ENCODE data around the gene ANKRD18A.
A peak's percentile ranks its signal among the peaks of the same experiment; 100 is the strongest.

Gene ANKRD18A

DNA sequence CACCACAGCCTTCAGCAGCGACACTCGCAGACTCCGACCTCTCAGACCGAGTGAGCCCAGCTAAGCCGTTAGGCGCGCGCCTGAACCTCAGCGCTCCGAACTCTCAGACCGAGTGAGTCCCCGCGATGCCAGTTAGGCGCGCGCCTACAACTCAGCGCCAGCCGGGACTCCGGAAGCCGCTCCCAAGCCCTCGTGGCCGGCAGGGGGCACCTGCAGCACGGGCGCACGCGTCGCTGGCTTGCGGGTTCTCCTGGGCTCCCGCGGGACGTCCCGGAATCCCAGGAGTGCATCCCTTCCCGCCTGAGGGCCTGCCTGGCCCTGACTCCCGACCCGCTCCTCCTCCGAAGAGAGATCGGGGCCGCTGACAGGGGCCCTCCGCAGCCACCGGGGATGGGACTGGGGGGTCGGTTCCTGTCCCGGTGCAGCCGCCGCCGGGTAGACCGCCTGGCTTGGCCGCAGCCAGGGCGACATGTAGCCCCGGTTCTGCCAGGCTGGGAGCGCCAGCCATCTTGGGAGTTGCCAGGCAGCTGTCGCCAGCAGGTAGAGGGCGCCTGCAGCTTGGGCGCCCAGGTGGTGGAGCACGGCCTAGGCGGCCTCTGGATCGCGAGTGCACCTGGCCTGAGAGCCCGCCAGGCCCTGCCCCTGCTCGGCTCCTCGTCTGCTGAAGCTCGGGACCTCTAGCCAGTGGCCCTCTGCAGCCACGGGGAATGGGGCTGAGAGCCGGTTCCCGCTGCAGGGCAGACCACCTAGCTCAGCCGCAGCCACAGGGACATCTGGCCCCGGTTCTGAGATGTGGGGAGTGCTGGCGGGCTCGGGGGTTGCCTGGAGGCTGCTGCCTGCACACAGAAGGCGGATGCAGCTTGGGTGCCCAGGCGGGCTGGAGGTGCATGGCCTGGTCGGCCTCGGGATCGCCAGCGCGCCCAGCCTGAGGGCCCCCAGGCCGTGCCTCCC, at the start of gene ANKRD18A:
ANKRD18A (minus strand) TSS at position 114 of the 951 bp plus-strand sequence. CDS start 311 bp downstream, outside the sequence.
- peak; percentile 67 for DNase-seq

DNA sequence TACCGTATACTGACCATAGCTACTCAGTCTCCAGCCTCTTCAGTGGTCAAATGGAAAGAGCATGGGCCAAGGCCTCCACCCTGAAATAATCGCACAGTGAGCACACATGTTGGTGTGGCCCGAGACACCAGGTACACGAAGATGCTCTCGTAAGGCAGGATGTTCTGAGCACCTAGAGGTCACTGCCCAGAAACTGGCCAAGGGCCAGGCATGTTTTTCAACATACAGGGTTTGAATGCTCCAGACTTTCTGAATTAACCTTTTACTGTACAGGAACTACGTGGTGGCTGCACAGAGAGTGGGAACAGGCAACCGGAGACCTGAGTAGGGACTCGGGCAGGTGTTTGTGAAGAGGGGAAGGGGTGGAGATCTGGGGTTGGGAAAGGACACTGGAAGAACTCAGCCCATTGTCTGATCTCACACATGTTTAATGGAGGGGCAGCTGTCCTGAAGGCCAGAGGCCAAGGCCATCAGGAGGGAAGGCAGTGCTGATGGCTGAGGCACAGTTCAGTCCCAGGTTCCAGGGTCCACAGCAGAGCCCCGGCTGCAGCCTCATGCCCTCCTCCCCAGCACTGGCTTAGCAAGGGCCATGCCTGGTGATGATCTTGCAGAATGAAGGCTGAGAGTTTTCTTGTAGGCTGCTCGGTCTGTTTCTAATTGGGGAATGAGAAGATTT, 48.5 kb upstream of the ANKRD18A start:
- no peak for DNase-seq

DNA sequence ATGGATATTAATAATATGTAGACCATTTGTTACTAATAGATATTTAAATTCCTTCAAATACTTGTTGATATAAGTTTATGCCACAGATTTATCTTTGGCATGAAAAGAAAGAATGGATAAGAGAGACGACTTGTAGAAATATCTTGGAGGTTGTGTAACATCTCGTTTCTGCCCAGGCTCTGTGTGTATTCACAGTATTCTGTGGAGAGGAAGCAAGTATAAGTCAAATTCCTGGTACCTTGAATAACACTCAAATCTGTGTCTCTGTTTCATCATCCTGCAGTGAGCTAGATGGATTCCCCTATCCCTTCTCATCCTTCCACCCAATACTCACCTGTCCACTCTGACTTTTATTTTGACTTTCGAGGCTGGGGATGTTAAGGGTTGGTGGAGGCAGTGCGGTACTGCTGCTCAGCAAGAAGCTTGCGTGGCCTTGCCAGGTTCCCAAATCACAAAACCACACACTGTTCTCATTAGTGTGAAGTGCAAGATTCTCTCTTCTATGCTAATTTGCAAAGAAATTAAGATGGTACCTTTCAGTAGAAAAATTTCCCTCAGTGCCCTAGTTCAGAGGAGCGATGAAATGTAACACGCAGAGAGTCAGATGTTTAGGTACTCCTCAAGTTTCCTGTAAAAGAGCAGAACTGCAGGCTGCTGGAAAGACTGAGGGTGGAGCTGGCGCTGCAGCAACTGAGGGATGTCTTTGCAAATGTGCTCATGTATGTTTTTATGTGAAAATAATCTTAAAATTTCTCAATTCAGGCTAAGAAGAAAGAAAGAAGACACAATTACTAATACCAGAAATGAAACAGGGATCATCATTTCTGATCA, 42.6 kb upstream of the ANKRD18A start:
- DNase-seq = no peak

DNA sequence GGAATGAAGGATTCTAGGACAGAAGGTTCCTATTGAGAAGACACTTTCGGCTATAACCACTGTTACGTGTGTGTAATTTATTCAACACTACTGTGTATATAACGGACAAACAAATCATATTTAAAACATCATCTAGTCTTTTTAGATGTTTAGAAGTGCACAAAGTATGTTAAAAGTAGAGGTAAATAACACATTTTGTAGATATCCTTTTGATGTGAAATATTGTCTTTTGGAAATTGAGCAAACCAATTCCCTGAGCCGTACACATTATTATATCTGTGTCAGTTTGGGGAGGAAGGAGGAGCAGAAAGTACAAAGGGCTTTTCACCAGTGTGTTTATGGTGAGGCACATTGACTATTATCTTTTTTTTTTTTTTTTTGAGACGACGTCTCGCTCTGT, 39.1 kb upstream of the ANKRD18A start:
- DNase-seq = no peak

DNA sequence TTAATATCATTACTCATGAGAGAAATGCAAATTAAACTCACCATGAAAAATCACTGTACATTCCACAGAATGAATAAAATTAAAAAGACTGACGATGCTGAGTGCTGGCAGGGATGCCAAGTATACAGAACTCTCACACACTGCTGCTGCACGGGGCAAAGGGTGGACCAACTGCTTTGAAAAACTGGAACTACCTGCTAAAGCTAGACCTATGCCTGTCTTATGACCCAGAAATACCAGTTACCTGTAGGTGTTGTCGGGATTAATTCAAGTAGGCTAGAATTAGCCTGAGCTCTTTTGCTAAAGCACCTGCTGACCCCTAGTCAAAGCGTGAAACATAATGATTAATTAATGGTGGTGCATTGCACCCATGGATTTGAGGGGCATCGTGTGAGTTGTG, 36.5 kb upstream of the ANKRD18A start:
- no peak for DNase-seq

DNA sequence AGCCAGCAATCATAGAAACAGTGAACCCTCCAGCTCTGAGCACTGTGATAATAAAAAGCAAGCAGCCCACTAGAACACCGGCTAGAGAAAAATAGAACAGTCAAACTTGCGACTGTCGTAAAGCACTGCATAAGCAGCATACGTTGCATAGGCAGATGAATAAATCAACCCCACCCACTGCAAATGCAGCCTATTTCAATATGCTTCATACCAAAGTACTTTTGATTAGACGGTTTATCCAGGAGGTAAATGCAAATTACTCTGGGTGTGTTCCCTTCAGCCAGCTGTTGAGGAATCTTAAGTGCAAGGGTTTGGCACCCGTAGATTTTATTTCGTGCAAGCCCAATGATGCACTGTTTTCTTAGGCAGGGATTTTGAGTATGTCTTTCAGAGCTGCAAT, 32.1 kb upstream of the ANKRD18A start:
- no peak for DNase-seq

DNA sequence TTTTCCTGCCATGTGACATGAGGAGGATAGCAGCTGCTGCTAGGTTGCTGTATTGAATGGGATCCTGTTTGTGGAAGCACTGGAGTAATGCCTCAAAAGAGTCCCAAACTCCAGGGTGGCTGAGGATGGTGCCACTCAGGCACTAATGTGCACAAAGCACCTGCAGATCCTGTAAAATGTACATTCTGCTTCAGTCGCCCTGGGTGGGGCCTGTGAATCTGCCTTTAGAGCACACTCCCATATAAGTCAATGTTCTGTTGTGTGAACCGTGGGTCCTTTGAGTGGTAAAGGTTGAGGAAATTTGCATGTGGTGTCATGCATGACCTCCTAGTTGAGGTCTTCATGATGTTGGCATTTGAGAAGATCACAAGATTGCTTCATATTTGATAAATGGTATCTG, 31.6 kb upstream of the ANKRD18A start:
- no peak for DNase-seq

DNA sequence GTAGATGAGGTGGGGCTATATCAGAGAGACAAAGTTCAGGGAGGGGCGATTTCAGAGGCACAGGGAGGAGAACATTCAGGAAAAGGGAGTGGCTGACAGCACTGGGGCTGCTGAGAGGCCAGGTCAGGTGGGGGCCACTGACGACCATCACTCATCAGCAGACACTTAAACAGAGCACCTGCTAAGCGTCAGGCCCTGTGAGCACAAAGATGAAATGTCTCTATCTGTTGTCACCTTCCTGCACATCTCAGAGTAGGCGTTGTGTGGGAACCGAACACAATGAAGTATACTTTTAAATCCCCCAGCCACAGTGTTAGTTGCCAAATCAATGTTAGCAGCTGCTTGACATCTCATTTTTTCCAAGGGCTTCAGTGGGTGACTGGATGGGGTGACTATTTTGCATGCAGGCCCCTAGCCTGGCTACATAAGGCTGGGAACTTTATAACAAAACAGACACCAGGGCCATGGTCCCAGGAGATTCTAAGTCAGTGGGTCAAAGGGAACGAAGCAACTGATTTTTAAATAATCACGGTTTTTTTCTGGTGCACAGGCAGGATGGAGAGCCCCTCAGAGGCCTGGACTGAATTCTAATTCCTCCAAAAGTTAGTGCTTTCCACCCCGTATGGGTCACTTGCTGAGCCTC, 31.1 kb upstream of the ANKRD18A start:
- DNase-seq = no peak

DNA sequence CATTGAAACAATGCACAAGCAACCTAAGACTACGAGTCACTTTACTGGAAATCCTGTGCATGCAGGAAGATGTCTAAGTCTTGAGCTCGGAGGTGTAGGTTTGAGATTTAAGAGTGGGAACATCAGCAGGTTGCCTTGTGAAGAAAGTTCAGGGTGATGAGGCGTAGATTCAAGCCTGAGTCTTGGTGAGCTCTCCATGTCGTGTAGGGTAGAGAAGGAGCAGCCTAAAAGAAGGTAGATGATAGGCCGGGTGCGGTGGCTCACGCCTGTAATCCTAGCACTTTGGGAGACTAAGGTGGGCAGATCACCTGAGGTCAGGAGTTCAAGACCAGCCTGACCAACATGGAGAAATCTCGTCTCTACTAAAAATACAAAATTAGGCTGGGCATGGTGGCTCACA, 30.2 kb upstream of the ANKRD18A start:
- no peak for DNase-seq

DNA sequence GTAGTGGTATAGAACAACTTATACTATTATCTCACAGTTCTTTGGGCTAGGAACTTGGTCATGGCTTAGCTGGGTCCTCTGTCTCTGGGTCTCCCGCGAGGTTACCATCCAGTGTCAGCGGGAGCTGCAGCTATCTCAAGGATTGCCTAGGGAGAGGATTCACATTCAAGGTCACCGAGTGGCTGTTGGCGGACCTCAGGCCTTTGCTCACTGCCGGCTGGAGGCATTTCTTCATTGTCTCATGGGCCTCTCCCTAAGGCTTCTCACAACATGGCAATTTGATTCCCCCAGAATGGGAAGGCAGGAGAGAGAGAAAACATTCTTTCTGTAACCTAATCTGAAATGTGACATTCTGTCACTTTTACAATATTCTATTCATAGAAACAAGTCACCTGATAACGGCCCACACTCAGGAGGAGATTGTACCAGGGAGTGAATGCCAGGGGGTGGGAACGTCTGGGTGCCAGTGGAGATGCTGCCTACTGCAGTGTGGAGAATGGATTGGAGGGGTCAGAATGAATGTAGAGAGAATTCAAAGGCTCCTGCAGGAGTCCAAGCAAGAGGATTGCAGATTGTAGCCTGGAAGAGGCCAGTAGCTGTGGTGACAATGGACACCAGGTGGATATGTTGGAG, 29.5 kb upstream of the ANKRD18A start:
- DNase-seq = no peak

DNA sequence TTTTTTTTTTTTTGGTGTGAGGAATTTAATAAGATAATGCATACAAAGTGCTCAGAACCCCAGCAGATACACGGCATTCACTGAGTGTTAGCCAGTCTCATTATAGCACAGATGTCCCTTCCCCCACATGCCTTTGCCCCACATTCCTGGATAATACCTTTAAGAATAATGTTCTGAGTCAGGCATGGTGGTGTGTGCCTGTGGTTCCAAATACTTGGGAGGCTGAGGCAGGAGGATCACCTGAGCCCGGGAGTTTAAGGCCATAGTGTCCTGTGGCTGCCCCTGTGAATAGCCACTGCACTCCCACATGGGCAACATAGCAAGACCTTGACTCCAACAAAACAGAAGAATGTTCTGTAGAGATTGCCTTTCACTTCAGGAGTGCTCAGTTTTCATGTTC, 24.2 kb upstream of the ANKRD18A start:
- DNase-seq = no peak

DNA sequence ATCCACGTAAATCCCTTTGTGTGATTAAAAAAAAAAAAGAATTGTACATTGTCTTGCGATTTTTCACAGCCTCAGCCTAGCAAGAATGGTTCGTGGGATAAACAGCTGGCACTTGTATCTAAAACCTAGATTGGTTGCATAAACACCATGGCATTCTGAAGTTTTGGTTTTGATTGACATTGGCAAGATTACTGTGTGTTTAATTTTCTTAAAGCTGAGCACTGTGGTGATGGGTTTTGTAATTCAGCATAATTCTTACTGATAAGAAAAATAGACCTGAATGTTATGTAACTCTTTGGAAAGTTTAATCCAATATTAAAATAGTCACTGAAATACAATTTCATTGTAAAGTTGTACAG, 23.4 kb upstream of the ANKRD18A start:
- DNase-seq = no peak

DNA sequence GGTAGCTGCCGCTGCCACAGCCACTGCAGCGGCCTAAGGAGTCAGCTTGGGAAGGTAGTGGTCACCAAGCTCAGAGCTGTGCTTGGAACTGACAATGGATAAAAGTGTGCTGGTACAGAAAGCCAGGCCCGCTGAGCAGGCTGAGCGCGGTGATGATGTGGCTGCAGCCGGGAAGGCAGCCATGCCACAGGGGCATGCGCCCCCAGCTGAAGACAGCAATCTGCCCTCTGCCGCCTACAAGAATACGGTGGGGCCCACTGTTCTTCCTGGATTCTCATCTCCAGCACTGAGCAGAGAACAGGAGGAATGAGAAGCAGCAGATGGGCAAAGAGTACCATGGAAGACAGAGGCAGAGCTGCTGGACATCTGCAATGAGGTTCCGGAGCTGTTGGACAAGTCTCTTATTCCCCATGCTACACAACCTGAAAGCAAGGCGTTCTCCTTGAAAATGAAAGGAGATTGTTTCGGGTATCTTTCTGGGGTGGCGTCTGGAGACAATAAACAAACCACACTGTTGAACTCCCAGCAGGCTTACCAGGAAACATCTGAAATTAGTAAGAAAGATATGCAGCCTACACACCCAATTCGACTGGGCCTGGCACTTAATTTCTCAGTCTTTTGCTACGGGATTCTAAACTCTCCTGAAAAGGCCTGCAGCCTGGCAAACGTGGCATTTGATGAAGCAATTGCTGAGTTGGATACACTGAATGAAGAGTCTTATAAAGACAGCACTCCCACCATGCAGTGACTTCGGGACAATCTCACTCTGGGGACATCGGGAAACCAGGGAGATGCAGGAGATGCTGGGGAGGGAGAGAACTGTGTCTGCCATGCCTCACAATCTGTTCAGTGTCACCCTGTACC, 22.8 kb upstream of the ANKRD18A start:
- DNase-seq = no peak

DNA sequence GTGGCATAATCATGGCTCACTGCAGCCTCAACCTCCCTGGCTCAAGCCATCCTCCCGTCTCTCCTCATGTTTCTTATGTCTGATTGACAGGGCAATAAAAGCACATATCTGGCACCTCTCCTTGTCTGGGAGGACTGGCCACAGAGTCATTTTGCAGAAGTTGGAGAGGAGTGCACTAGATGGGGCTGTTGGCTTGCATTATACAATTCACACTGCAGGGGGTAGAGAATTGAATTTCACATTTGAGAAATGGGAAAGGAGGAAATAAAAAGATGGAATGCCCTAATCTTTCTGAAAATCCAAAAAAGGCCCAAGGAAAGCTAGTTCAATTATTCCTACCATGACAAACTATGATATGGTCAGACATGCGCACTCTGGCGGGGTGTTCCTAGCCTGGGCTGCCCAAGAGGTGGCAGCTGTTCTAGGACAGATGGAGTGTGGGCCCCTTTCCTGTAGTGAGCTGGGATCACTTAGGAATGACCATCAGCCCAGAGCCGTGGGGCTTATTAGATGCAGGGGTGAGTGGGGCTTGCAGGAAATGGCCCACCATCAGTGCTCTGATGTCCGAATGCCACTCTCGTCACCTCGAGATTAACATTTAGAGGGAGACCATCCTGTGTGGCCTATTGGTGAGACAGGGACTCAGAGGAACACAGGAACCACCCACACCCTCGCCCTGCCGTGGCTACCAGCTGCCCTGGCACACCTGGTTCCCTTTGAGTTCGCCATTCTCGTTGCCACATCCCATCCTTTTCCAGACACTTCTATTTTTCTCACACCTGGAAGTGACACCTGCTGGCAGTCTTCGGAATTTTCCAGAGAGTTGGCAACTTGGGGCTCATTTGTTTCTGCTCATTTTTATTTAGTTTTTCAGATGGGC, 21.8 kb upstream of the ANKRD18A start:
- no peak for DNase-seq

DNA sequence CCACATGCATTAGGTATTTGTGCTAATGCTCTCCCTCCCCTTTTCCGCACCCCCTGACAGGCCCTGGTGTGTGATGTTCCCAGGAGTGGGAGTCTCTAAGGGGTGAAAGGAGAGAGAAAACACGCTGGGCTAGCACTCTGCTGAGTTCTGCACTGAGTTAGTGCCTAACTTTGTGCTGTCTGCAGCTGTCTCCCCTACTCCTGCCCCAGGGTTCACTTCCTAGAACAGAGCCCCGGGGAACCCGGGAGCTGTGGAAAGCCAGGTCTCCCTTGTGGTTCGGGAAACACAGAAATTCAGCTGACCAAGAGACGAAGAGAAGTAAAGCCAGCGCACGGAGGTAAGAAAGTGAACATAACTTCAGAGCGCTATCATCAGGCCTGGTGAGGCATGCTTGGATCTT, 20.7 kb upstream of the ANKRD18A start:
- no peak for DNase-seq

DNA sequence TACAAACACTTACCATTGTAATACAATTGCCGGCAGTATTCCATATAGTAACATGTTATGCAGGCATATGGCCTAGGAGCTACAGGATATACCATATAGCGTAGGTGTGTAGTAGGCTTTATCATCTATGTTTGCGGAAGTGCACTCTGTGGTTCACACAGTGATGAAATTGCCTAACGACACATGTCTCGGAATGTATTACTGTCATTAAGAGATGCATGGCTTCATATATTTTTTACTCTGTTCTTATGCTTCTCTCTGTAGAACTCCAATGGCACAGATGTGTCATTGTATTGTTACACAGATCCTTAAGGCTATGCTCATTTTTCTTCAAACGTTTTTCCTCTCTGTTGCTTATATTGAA, 19.2 kb upstream of the ANKRD18A start:
- no peak for DNase-seq

DNA sequence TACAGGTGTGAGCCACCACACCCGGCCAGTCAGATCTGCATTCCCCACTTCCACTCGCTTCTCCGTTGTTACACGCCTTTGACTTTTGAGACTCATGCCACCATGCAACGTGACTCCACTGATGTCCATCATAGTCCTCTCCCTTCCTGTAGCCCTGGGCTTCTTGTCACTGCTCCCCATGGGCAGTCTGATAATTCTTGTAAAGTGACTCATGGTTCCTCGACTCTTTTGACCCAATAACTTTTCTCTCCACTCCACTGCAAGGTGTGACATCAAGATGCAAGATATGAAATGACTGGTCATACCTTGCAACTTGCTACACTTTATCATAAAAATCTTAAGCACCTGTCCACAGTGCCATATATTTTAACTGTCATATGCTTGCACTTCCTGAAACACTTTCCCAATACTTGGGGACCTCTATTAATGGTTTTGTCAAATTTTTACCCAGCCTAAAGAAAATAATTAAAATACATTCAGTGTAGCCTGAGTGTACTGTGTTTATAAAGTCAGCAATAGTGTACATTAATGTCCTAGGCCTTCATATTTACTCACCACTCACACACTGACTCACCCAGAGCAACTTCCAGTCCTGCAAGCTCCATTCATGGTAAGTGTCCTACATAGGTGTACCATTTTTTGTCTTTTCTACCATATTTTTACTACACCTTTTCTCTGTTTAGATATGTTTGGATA, 18.6 kb upstream of the ANKRD18A start:
- DNase-seq = no peak

DNA sequence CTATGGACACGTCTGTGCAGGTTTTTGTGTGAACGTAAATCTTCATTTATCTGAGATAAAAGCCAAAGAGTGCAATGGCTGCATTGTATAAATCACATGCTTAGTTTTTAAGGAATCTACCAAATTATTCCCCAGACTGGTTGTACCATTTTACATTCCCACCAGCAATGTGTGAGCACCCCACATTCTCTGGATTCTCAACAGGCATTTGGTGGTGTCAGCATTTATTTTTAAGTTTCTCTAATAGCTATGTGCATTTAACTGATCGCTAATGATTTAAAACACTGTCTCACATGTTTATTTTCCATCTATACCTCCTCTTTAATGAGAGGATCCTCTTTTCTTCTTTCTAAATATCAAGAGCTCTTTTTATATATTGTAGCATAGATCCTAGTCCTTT, 13.9 kb upstream of the ANKRD18A start:
- no peak for DNase-seq

DNA sequence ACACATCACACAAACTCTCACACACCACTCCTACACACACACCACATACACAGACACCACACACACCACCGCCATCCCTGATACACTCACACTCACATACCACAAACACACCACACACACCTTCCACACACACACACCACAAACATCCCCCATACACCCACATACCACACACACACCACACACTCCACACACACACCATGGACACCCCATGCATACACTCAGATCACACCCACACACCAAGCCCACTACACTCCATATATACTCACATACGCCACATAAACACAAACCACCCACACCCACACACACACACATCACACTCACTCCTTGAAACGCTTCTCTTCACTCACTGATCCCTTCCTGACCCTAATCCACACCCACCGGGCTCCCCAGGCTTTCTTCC, 9.1 kb upstream of the ANKRD18A start:
- no peak for DNase-seq

DNA sequence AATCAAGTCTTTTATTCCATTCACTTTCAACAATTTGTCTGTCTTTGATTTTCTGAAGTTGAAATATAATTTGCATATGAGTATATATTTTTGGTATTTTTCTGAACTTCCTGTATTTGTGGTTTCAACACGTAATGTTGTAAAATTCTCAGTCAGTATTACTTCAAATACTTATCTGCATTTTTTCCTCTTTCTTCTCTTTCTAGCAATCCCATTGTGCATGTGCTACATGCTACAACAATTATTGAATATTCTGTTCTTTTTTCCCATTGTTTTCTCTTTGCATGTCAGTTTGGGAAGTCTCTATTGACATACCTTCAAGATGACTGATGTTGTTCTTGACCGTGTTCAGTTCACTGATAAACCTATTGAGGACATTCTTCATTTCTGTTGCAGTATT, 5.6 kb upstream of the ANKRD18A start:
- DNase-seq = no peak
